Measurements from ENCODE around the gene WWOX. TPM values are rescaled to one million over a fixed set of nuclear protein-coding genes. Genes with fewer than 3 reads are reported as not detected.

The WWOX gene
- total RNA-seq, 2 donors from 2014 or later: 33.8 to 82.5 TPM

DNA sequence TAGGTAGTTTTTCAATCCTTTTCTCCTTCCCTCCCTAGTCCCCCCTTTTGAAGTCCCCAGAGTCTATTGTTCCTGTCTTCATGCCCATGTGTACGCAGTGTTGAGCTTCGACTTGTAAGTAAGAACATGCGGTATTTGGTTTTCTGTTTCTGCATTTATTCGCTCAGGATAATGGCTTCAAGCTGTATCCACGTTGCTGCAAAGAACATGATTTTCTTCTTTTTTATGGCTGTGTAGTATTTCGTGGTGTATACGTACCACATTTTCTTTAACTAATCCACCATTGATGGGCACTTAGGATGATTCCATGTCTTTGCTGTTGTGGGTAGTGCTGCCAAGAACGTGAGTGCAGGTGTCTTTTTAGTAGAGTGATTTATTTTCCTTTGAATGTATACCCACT is 651.2 kb downstream of the WWOX start:
- TF ChIP-seq, protein P1, sequence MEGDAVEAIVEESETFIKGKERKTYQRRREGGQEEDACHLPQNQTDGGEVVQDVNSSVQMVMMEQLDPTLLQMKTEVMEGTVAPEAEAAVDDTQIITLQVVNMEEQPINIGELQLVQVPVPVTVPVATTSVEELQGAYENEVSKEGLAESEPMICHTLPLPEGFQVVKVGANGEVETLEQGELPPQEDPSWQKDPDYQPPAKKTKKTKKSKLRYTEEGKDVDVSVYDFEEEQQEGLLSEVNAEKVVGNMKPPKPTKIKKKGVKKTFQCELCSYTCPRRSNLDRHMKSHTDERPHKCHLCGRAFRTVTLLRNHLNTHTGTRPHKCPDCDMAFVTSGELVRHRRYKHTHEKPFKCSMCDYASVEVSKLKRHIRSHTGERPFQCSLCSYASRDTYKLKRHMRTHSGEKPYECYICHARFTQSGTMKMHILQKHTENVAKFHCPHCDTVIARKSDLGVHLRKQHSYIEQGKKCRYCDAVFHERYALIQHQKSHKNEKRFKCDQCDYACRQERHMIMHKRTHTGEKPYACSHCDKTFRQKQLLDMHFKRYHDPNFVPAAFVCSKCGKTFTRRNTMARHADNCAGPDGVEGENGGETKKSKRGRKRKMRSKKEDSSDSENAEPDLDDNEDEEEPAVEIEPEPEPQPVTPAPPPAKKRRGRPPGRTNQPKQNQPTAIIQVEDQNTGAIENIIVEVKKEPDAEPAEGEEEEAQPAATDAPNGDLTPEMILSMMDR (IDR thresholded peaks at IDR 0.05): no peak
- Histone ChIP-seq H3K27me3 (replicated peaks; ENCODE audit: insufficient read depth) (no peaks in the 10 kb centered on the region), H3K4me1 (ENCODE audit: control insufficient read depth in 1 of 2, low read depth in 2 of 2) (peaks cover 0 to 5% of the 10 kb centered on the region in 2 donors), H3K4me3 (no peak overlapping the region), H3K36me3 (no peaks in the 10 kb centered on the region), H3K9me3 (no peaks in the 10 kb centered on the region), H3K27ac (no peak overlapping the region)
- no peak for ATAC-seq (ENCODE audit: insufficient number of reproducible peaks, low FRiP score, low read depth)
- no peak for DNase-seq (ENCODE audit: low spot score)

DNA sequence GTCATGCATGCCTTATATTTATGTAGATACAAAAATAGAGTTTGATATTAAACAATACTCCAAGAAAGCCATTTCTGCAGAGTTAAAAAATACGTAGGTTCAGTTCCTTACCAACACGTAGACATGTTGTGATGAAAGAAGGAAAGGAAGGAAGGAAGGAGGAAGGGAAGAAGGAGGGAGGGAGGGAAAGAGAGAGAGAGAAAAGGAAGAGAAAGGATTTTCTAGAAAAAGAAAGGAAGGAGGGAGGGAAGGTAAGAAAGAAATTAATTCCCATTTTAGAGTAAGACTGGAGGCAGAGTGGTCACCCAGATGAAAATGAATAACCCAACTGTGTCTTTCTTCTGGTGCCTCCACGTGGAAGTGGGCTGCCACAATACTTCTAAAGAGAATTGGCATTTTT is 652.1 kb downstream of the WWOX start:
- ATAC-seq (ENCODE audit: insufficient number of reproducible peaks, low FRiP score, low read depth): no peak
- Histone ChIP-seq H3K9me3 (no peaks in the 10 kb centered on the region), H3K27me3 (replicated peaks; ENCODE audit: insufficient read depth) (no peaks in the 10 kb centered on the region)

DNA sequence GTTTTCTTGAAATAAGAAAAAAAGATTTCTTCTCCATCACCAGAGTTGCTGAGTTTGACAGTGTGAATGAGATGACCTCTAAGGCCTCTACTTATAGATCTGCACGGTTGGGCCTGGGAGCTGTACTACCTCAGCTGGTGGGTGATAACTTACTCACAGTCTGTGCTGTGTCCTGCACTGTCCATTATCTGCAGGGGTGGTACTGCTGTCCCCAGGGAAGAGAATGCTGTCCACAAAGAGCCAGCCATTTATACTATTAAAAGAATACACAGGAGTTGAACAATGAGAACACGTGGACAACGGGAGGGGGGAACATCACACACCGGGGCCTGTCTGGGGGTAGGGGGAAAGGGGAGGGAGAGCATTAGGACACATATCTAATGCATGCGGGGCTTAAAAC is 655.3 kb downstream of the WWOX start:
- ATAC-seq (ENCODE audit: insufficient number of reproducible peaks, low FRiP score, low read depth) (no peak), DNase-seq (ENCODE audit: low spot score) (no peak)
- Histone ChIP-seq H3K4me3 (no peak overlapping the region), H3K27ac (no peak overlapping the region), H3K9me3 (no peaks in the 10 kb centered on the region), H3K4me1 (ENCODE audit: control insufficient read depth in 1 of 2, low read depth in 2 of 2) (no peaks in the 10 kb centered on the region), H3K27me3 (replicated peaks; ENCODE audit: insufficient read depth) (no peaks in the 10 kb centered on the region), H3K36me3 (no peaks in the 10 kb centered on the region)
- TF ChIP-seq, protein P1 (IDR thresholded peaks at IDR 0.05): no peak

More for the DNA sequence above, 652.1 kb downstream of the WWOX start:
- TF ChIP-seq, protein P1 (IDR thresholded peaks at IDR 0.05): no peak
- Histone ChIP-seq H3K27ac (no peak overlapping the region), H3K36me3 (no peaks in the 10 kb centered on the region), H3K4me3 (no peak overlapping the region), H3K4me1 (ENCODE audit: control insufficient read depth in 1 of 2, low read depth in 2 of 2) (no peaks in the 10 kb centered on the region)
- DNase-seq (ENCODE audit: low spot score): no peak

DNA sequence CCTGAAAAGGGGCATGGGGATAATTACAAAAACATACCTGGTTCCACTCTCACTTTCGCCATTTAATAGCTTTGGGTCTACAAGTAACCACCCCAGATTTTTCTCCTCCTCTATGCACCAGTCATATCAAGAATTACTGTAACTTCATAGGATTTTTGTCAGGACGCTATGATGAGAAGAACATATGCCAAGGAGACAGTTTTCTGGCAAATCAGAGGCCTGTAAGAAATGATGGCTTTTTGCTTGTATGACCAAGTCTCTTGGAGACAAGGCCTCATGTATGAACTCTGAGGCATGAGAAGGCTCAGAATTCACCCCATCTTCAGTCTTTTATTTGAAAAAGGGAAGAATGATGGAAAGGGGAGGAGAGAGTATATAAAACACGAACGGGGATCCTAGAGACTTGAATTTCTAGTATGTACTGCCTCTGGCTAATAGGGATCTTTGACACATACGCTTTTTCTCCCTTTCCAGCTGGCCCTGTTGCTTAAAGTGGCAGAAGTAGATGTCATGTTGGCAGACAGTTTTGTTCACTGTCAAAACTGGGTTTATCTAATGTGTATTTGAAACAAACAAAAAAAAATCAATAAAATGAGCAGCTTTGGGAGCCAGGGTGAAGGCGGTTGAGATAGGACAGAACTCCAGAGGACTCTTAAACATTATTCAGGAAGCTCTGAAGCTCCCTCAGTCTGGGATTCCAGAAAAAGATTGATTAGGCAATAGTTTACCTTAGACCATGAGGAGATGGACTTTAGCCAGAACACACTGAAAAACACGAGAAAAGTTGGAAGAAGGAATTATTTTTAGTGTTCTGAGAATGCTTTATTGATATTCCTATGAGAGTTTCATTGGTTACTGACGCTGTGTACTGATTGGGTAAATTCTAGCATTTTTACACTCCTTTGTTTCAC is 656.6 kb downstream of the WWOX start:
- no peaks in the 10 kb centered on the region for H3K9me3 ChIP-seq
- no peaks in the 10 kb centered on the region for H3K4me1 ChIP-seq (ENCODE audit: control insufficient read depth in 1 of 2, low read depth in 2 of 2)
- no peak overlapping the region for H3K4me3 ChIP-seq
- no peaks in the 10 kb centered on the region for H3K27me3 ChIP-seq (replicated peaks; ENCODE audit: insufficient read depth)
- no peak overlapping the region for H3K27ac ChIP-seq
- no peaks in the 10 kb centered on the region for H3K36me3 ChIP-seq
- DNase-seq (ENCODE audit: low spot score) (no peak), ATAC-seq (ENCODE audit: insufficient number of reproducible peaks, low FRiP score, low read depth) (no peak)
- TF ChIP-seq, protein P1 (IDR thresholded peaks at IDR 0.05): no peak

DNA sequence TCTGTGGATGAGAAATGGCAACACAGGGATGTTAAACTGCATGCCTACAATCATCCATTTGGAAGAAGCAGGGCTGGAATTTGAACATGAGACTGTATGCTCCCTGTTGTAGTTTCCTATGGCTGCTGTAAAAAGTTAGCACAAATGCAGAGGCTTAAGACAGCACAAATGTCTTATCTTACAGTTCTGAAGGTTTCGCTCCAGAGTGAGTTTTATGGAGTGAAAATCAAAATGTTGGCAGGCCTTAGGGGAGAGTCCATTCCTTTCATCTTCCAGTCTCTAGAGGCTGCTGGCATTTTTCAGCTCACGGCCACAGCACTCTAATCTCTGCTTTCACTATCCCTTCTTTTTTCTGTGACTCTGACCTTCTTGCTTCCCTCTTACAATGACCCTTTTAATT is 660.1 kb downstream of the WWOX start:
- TF ChIP-seq, protein P1 (IDR thresholded peaks at IDR 0.05): no peak
- ATAC-seq (ENCODE audit: insufficient number of reproducible peaks, low FRiP score, low read depth) (no peak), DNase-seq (ENCODE audit: low spot score) (no peak)
- Histone ChIP-seq H3K27me3 (replicated peaks; ENCODE audit: insufficient read depth) (no peaks in the 10 kb centered on the region), H3K9me3 (no peaks in the 10 kb centered on the region), H3K4me1 (ENCODE audit: control insufficient read depth in 1 of 2, low read depth in 2 of 2) (peaks cover 0 to 10% of the 10 kb centered on the region in 2 donors), H3K36me3 (no peaks in the 10 kb centered on the region), H3K4me3 (no peak overlapping the region), H3K27ac (no peak overlapping the region)
